NCI-H1048 (cell line): ENCODE measurements around the gene NPLOC4.

Experiments used
- DNase-seq: peaks from one replicate; lab custom pipeline; 2025; lab: John Stamatoyannopoulos, UW

Gene NPLOC4

GRCh38 chr17:81583589-81584342 is 53.1 kb downstream of the NPLOC4 start:
- no peak for DNase-seq

DNA sequence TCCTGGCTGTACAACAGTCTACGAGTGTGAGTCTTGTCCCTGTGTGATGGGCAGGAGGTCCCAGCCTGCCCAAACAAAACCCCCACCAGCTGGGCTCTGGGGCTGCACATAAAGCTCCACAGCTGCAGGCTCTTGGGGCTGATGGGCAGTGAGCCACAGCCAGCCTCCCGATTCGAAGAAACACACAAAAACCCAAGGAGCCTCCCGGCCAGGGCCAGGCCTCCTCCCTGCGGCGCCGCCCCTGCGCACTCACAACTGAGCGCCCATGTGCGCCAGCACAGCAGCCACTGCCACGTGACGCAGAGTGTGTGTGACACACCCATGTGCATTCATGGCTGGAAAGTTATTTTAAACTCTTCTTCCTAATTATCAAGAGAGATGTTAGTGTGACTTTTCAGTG is 54.2 kb downstream of the NPLOC4 start:
- no peak for DNase-seq

DNA sequence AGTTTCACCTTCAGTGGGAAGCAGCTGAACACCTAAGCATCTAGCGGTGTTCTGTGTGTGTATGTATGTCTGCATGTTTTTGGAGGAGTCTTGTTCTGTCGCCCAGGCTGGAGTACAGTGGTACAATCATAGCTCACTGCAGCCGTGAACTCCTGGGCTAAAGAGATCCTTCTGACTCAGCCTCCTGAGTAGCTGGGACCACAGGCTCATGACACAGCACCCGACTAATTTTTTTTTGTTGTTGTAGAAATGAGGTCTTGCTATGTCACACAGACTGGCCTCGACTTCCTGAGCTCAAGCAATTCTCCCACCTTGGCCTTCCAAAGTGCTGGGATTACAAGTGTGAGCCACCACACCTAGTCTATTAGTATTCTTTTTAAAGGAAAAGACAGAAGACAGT is 54.6 kb downstream of the NPLOC4 start:
- no peak for DNase-seq

- no peak for DNase-seq
Observed at GRCh38 chr17:81581758-81582157, 55.2 kb downstream of the NPLOC4 start.

DNA sequence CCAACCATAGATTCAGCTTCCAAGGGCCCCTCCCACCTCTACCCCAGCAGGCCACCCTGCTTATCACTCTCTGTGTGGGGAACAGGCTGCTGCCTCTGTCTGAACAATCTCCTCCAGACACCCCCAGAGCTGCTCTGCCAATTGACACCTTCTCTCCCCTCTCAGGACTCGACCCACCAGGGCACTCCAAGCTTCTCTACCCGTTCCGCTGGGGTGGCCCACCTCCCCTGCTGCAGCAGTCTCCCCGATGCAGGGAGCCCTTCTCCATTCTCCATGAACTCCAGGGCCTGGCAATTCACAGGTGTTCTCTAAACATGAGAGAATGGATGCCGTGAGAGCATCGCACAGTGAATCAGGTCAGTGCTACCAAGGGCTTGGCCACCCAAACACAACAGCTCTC is 56.4 kb downstream of the NPLOC4 start:
- DNase-seq = no peak

- DNase-seq = no peak
Observed at GRCh38 chr17:81579821-81580321, 57.0 kb downstream of the NPLOC4 start.

DNA sequence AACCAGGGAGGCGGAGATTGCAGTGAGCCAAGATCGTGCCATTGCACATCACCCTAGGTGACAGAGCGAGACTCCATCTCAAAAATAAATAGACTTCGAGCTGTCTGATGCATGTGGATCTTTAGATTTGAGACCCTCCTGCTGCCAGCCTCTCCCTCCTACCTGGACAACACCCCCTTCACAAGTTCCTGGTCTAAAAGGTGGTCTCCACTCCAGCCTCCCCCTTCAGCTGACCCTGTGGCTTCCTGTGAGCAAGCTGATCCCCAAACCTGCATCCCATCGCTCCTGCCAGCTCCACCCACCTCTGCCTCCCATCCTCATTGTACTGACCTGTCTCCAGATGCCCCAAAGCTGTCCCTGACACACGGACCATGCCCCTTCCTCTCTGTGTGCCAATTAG is 57.6 kb downstream of the NPLOC4 start:
- DNase-seq = no peak

GRCh38 chr17:81578561-81579225 is 58.2 kb downstream of the NPLOC4 start:
- no peak for DNase-seq

DNA sequence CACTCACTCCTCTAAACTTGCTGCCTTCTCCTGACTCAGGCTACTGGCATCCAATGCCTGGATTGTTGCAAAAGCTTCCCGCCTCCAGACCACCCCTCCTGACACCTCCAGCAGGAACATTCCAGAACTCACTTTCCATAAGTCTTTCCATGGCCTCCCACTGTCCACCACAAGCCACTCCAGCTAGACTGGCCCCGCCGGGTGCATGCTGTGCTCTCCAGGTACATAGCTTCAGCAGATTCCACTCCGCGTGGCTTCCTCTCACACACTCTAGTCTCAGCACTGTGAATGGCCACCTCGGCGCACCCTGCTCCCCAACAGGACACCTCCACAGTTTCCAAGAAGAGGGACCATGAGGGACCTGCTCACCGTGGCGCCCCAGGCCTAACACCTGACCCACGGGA is 58.9 kb downstream of the NPLOC4 start:
- DNase-seq = no peak

- DNase-seq = no peak
Observed at GRCh38 chr17:81577278-81578000, 59.5 kb downstream of the NPLOC4 start.

GRCh38 chr17:81576621-81577277 is 60.2 kb downstream of the NPLOC4 start:
- DNase-seq = no peak

DNA sequence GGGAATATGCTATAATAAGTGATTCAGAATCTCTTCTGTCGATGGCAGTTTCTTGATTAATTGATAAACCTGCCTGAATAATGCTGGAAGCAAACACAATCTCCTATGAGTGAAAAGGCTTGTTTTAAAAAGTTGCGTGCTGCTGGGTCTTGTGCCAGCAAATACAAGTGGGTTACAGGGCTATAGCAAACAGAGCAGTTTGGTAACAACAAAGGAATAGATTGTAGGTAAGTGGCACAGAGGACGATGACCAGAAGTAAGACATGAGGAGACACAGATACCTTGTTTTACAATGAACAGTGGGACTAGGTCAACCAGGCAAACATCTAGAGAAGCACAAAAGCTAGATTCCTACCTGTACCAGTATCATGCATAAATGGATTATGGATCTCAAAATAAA is 61.1 kb downstream of the NPLOC4 start:
- no peak for DNase-seq

DNA sequence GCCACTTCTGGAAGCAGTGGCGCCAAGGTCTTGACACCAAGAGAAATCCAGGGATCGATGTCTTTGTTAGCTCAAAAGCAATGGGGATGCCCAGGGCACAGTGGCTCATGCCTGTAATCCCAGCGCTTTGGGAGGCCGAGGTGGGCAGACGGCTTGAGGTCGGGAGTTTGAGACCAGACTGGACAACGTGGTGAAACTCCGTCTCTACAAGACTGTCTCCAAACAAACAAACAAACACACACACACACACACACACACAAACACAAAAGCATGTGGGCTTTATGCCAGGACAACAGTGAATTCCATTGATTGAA is 62.3 kb downstream of the NPLOC4 start:
- DNase-seq = no peak

DNA sequence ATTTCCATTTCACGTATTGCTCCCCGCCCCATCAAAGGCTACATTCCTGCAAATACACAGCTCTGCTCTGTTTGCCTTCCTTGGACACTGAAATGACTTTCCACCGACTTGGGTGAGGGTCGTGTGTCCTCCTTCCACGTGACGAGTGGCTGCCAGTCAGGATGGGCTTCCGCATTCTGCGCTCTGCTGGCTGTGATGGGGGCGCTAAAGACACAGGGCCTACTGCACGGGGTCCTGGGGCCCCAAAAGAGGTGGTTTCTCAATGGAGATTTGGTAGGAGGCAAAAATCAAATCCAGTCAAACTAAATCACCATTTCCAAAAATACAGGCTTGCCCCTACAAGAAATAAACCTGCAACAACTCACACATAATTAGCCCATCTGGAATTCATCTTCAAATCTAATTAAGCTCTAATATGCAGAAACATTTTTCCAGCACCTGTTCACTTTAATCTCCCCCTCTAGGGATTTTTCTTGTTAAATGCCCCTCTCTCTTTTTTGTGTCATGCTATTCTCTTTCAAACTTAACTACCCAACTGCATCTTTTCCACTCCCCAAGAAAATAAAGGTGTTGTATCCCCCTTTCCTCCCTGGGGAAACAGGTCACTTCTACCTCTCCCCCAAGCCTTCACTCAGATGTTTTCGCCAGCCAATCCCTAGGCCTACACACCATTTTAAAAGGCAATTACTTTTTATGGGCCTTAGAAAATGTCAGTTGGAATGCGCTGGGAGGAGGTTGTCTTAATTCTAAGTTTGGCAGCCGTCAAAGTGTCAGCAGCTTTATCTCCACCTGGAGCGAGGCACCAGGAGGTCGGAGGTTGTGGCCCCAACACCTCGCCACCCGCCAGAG is 62.9 kb downstream of the NPLOC4 start:
- DNase-seq = no peak

- DNase-seq = no peak
Observed at GRCh38 chr17:81572563-81573168, 64.2 kb downstream of the NPLOC4 start.

DNA sequence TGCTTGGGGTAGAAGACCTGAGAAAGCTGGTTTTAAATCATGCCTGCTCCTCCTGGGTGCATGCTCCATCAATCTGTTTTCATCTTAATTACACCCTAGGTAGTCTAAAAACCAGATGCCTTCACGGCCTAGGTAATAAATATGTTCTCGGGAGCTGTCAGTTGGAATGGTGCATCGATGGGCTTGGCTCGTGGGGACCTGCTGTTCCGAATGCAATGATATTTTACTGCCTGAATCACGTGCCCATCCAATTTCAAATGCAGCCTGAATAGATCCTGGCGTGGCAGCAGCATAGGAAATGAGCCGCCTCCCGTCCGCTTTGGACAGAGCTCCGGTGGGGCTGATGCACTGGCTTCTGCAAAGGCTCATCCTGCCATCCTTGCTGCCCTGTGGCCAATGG is 65.9 kb downstream of the NPLOC4 start:
- no peak for DNase-seq

DNA sequence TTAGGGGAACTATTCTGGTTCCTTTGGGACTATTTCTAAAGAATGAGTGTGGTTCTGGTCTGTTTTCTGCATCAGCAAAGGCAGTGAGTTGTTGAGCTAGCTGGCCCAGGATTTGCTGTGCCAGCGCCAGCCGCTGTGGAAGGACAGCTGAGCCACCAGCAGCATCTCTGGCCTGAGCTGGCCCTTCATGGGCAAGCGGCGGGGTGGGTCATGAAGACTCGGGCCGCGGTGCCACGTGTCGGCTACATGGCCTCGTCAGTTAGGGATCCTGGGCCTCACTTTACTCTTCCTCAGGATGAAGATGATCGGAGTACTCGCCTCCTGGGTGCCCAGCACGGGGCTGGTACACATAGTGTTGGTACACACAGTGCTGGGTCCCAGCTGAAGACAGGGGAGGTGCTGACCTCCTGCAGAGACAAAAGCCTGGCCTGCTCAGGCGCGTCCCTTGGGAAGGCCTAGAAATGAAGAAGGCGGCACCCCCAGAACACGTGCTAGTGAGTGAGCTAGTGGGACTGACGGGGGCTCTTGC is 66.9 kb downstream of the NPLOC4 start:
- DNase-seq = no peak

DNA sequence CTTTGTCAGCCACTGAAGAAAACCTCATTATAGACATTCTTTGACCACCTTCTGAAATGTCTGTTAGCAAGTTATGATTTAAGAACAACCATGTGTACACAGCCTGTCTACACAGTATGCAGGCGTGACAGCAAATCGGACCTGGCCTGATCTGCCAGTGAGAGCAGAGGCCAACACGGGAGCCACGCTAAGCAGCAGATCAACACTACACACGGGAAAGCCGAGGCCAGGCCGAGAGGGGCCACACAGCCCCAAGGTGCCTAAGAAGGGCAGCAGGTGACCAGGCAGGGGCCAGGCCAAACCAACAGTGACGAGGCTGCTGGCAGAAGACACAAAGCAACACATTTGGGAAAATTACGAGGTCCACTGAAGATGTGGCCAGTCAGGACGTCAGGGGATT is 68.5 kb downstream of the NPLOC4 start:
- no peak for DNase-seq

- no peak for DNase-seq
Observed at GRCh38 chr17:81567191-81567590, 69.7 kb downstream of the NPLOC4 start.

- DNase-seq = peak; percentile 27
Observed at GRCh38 chr17:81566461-81567126, 70.3 kb downstream of the NPLOC4 start.
